Neural cell (in vitro differentiated cells): ENCODE measurements around the gene POM121.
"Not testable (repeated sequence)": the region's sequence is repeated elsewhere in the genome, so short reads cannot be mapped to it uniquely, and the experiment has no call there.

Experiments used
- CTCF ChIP-seq: fragments of 450-650 bp; IDR thresholded peaks from 2 replicates; pipeline ENCODE4 v1.5.1; 2014; ENCODE audit warnings: antibody characterized with exemption, mild to moderate bottlenecking, moderate library complexity; ENCODE audit not compliant: poor library complexity, severe bottlenecking
- EP300 ChIP-seq: fragments of 450-650 bp; conservative IDR thresholded peaks from 2 replicates; pipeline ENCODE4 v1.6.1; 2014; ENCODE audit warnings: antibody characterized with exemption, mild to moderate bottlenecking, moderate library complexity; ENCODE audit not compliant: poor library complexity, severe bottlenecking
- MXI1 ChIP-seq: fragments of 450-650 bp; conservative IDR thresholded peaks from 2 replicates; pipeline ENCODE4 v1.6.1; 2014; ENCODE audit warnings: antibody characterized with exemption, mild to moderate bottlenecking; ENCODE audit not compliant: poor library complexity, severe bottlenecking
- RAD21 ChIP-seq: fragments of 450-650 bp; conservative IDR thresholded peaks from 2 replicates; pipeline ENCODE4 v1.6.1; 2014; ENCODE audit warnings: antibody characterized with exemption, mild to moderate bottlenecking, moderate library complexity

GRCh38 chr7:72974781-72975180, 49.9 kb downstream of the POM121 start:
- not testable (repeated sequence) for TF ChIP-seq EP300, MXI1, RAD21, CTCF
